DND-41 (cell line): ENCODE data around the gene CBY1.
A peak's percentile ranks its signal among the peaks of the same experiment; 100 is the strongest.

Experiments
- ATAC-seq: fragments of 200-7000 bp; cut with Tn5 transposase; 3 replicates; pipeline ENCODE4 v1.9.1; 2021; ENCODE audit warnings: low read depth; ENCODE audit not compliant: insufficient read depth
- DNase-seq: peaks from one replicate; pipeline ENCODE4 v3.0.0-alpha.2; 2020
- H2AFZ ChIP-seq: 2 replicates; pipeline ENCODE4 v1.6.0; 2012; ENCODE audit warnings: low read depth, low read length
- H3K27ac ChIP-seq: 2 replicates; pipeline ENCODE4 v1.5.1; 2012; ENCODE audit warnings: low read length, inconsistent platforms
- H3K27me3 ChIP-seq: fragments of 200-600 bp; sonication (generic); 2 replicates; pipeline ENCODE4 v1.6.0; 2012; ENCODE audit warnings: low read length, mild to moderate bottlenecking, inconsistent platforms; ENCODE audit not compliant: insufficient read depth, poor library complexity
- H3K36me3 ChIP-seq: 2 replicates; pipeline ENCODE4 v1.5.1; 2012; ENCODE audit warnings: low read length, inconsistent platforms; ENCODE audit not compliant: insufficient read depth
- H3K4me1 ChIP-seq: 2 replicates; pipeline ENCODE4 v1.5.1; 2012; ENCODE audit warnings: mild to moderate bottlenecking, low read length; ENCODE audit not compliant: insufficient read depth
- H3K4me2 ChIP-seq: 2 replicates; pipeline ENCODE4 v1.6.0; 2012; ENCODE audit warnings: mild to moderate bottlenecking, moderate library complexity, low read length, inconsistent platforms; ENCODE audit not compliant: insufficient read depth
- H3K4me3 ChIP-seq, 2 experiments: fragments of 200-600 bp in 1 of 2; shearing (Covaris generic) in 1 of 2; 2 replicates each; pipeline ENCODE4 v1.5.1; 2012 to 2016; ENCODE audit warnings: inconsistent platforms in 2 of 2, low read length in 2 of 2, mild to moderate bottlenecking in 2 of 2, low read depth in 1 of 2, moderate library complexity in 1 of 2
- H3K79me2 ChIP-seq: 2 replicates; pipeline ENCODE4 v1.6.0; 2012; ENCODE audit warnings: low read length, inconsistent platforms; ENCODE audit not compliant: insufficient read depth
- H3K9ac ChIP-seq: 2 replicates; pipeline ENCODE4 v1.6.0; 2012; ENCODE audit warnings: low read depth, mild to moderate bottlenecking, inconsistent platforms, low read length, moderate library complexity
- H3K9me3 ChIP-seq: 2 replicates; pipeline ENCODE4 v1.5.1; 2012; ENCODE audit warnings: low read length, moderate library complexity, mild to moderate bottlenecking, inconsistent platforms; ENCODE audit not compliant: insufficient read depth, severe bottlenecking
- H4K20me1 ChIP-seq: 2 replicates; pipeline ENCODE4 v1.6.0; 2012; ENCODE audit warnings: low read length; ENCODE audit not compliant: insufficient read depth
- CTCF ChIP-seq: IDR thresholded peaks from 2 replicates; pipeline ENCODE4 v1.5.1; 2012; ENCODE audit warnings: borderline replicate concordance, low read length, moderate library complexity, mild to moderate bottlenecking; ENCODE audit not compliant: poor library complexity, severe bottlenecking; ENCODE audit errors: extremely low read depth
- EZH2 ChIP-seq: IDR thresholded peaks from 3 replicates; pipeline ENCODE4 v1.6.1; 2012; ENCODE audit warnings: borderline replicate concordance, low read depth, mild to moderate bottlenecking, moderate library complexity, low read length, inconsistent platforms; ENCODE audit not compliant: severe bottlenecking

Gene CBY1

GRCh38 chr22:38699143-38699542, 42.7 kb downstream of the CBY1 start:
- Histone ChIP-seq H3K9ac (peak overlapping the region; percentile 90), H3K36me3 (peaks cover 16% of the 10 kb centered on the region), H3K9me3 (no peaks in the 10 kb centered on the region), H4K20me1 (peaks cover 13% of the 10 kb centered on the region; the same call in 1 of the 2 replicates), H3K4me1 (peaks cover 52% of the 10 kb centered on the region), H2AFZ (no peak overlapping the region), H3K4me2 (peak overlapping the region; percentile 90), H3K79me2 (peaks cover 70% of the 10 kb centered on the region), H3K4me3 (peak overlapping the region; percentile 80), H3K27me3 (no peaks in the 10 kb centered on the region), H3K27ac (peak overlapping the region; percentile 84)
- TF ChIP-seq EZH2 (no peak), CTCF (no peak)
- ATAC-seq (no peak), DNase-seq (no peak)

GRCh38 chr22:38699784-38700183, 43.3 kb downstream of the CBY1 start:
- H3K4me1 ChIP-seq: peaks cover 55% of the 10 kb centered on the region
- H3K79me2 ChIP-seq: peaks cover 66% of the 10 kb centered on the region
- H3K36me3 ChIP-seq: peaks cover 11% of the 10 kb centered on the region
- H4K20me1 ChIP-seq: peaks cover 10% of the 10 kb centered on the region; the same call in 1 of the 2 replicates
- DNase-seq: no peak
- H3K4me2 ChIP-seq: peak overlapping the region; percentile 90
- peak overlapping the region; percentile 90 for H3K9ac ChIP-seq
- ATAC-seq: no peak
- H3K27me3 ChIP-seq: no peaks in the 10 kb centered on the region
- H3K4me3 ChIP-seq: peak overlapping the region; percentile 80
- no peaks in the 10 kb centered on the region for H3K9me3 ChIP-seq
- peak overlapping the region; percentile 84 for H3K27ac ChIP-seq
- TF ChIP-seq EZH2 (no peak), CTCF (peak; percentile 8)
- H2AFZ ChIP-seq: peak overlapping the region; percentile 87; the same call in 1 of the 2 replicates

GRCh38 chr22:38700270-38700788, 43.9 kb downstream of the CBY1 start:
- ATAC-seq: peak; percentile 2; the same call in 2 of the 3 replicates
- peak overlapping the region; percentile 80 for H3K4me3 ChIP-seq
- peaks cover 9% of the 10 kb centered on the region for H3K36me3 ChIP-seq
- peak overlapping the region; percentile 90 for H3K9ac ChIP-seq
- peak overlapping the region; percentile 90 for H3K4me2 ChIP-seq
- peaks cover 10% of the 10 kb centered on the region; the same call in 1 of the 2 replicates for H4K20me1 ChIP-seq
- DNase-seq: no peak
- H3K27ac ChIP-seq: peak overlapping the region; percentile 84
- TF ChIP-seq EZH2: no peak
- H3K9me3 ChIP-seq: no peaks in the 10 kb centered on the region
- H3K27me3 ChIP-seq: no peaks in the 10 kb centered on the region
- H2AFZ ChIP-seq: peak overlapping the region; percentile 87
- H3K4me1 ChIP-seq: peaks cover 59% of the 10 kb centered on the region
- H3K79me2 ChIP-seq: peaks cover 60% of the 10 kb centered on the region

- DNase-seq (peak; percentile 93), ATAC-seq (peak; percentile 6; the same call in 2 of the 3 replicates)
- peak within 1 kb of the TSS; percentile 80 for H3K4me3 ChIP-seq
- H3K27ac ChIP-seq: peak within 1 kb of the TSS; percentile 84
- H3K4me1 ChIP-seq: peaks cover 59% of the 10 kb centered on the region
- no peaks in the 10 kb centered on the region for H3K9me3 ChIP-seq
- H3K4me2 ChIP-seq: peak within 1 kb of the TSS; percentile 90
- H3K9ac ChIP-seq: peak within 1 kb of the TSS; percentile 90
- peaks cover 10% of the 10 kb centered on the region; the same call in 1 of the 2 replicates for H4K20me1 ChIP-seq
- H3K79me2 ChIP-seq: peaks cover 57% of the 10 kb centered on the region
- peaks cover 10% of the 10 kb centered on the region for H3K36me3 ChIP-seq
- H2AFZ ChIP-seq: peak within 1 kb of the TSS; percentile 87
- no peak for TF ChIP-seq EZH2
- peak; percentile 15 for TF ChIP-seq CTCF
- no peaks in the 10 kb centered on the region for H3K27me3 ChIP-seq
Observed at GRCh38 chr22:38700789-38701628, 44.6 kb downstream of the CBY1 start, which contains the start of gene JOSD1. JOSD1 (minus strand) TSS chr22:38700943; CDS start chr22:38699987, 956 bp downstream.
